Sigmoid colon (tissue), 7 donors: ENCODE results near the gene C14orf180. TPM values are rescaled to one million over a fixed set of nuclear protein-coding genes. Genes with fewer than 3 reads are reported as not detected.

Experiments
- DNase-seq: peaks from one replicate; pipeline ENCODE4 v3.0.0-alpha.2; 2019
- H3K27ac ChIP-seq, 4 donors: fragments of 200-600 bp; sonication (generic); one replicate each; pipeline ENCODE4 v1.5.1; 2016 to 2019; ENCODE audit warnings: mild to moderate bottlenecking in 1 of 4
- H3K27me3 ChIP-seq, 3 donors: fragments of 200-600 bp; sonication (generic); one replicate each; pipeline ENCODE4 v1.5.1; 2019; ENCODE audit warnings: mild to moderate bottlenecking in 1 of 3
- H3K36me3 ChIP-seq, 4 donors: fragments of 200-600 bp; sonication (generic); one replicate each; pipeline ENCODE4 v1.5.1; 2016 to 2019
- H3K4me1 ChIP-seq, 4 donors: fragments of 200-600 bp; sonication (generic); one replicate each; pipeline ENCODE4 v1.5.1; 2017 to 2019
- H3K4me3 ChIP-seq, 4 donors: fragments of 200-600 bp; sonication (generic); one replicate each; pipeline ENCODE4 v1.5.1; 2017 to 2019; ENCODE audit warnings: mild to moderate bottlenecking in 2 of 4, moderate library complexity in 1 of 4
- H3K9me3 ChIP-seq, 4 donors: fragments of 200-600 bp in 3 of 4; sonication (generic) in 3 of 4; one replicate each; pipeline versions ENCODE4 v1.5.1 to v1.6.1; 2013 to 2019
- EP300 ChIP-seq, 4 donors: sonication (generic); formaldehyde crosslinking; IDR thresholded peaks; one replicate each; pipeline ENCODE4 v1.6.1; 2017; ENCODE audit warnings: antibody characterized with exemption in 4 of 4
- POLR2A ChIP-seq, 2 donors: fragments of 450-650 bp; IDR thresholded peaks; one replicate each; pipeline ENCODE4 v1.6.1; 2016; ENCODE audit warnings: antibody characterized with exemption in 2 of 2, mild to moderate bottlenecking in 2 of 2, moderate library complexity in 2 of 2
- POLR2AphosphoS5 ChIP-seq, 4 donors: sonication (generic); formaldehyde crosslinking; IDR thresholded peaks; one replicate each; pipeline ENCODE4 v1.6.1; 2017; ENCODE audit warnings: antibody characterized with exemption in 4 of 4
- WGBS, 2 donors: extraction: QIAGEN DNeasy Blood & Tissue Kit; methylation state at CpG; one replicate each; pipeline ENCODE4 v1.1.7; 2013; 5-methylcytosine and 5-hydroxymethylcytosine counted together
- intact Hi-C: fragments of 100-400 bp; cut with DNase I; formaldehyde crosslinking; loops from one replicate; pipeline ENCODE4 v1.15.1; 2023
- polyA plus RNA-seq, 3 donors: library from polyadenylated mRNA; stranded (reverse); fragments of 200-250 nt; gene quantifications; one replicate each; pipeline ENCODE4 v1.2.3, GENCODE V29; 2013
- total RNA-seq, 4 donors: library from RNA; depleted of rRNA; stranded (reverse); fragments of >200 nt; gene quantifications; one replicate each; pipeline ENCODE4 v1.1.0, GENCODE V29; 2016
- TF ChIP-seq, protein P1 (sequence below), 4 experiments: fragments of 450-650 bp in 3 of 4; fragments of 200-600 bp in 1 of 4; IDR thresholded peaks; one replicate each; pipeline ENCODE4 v1.5.1; 2016 to 2019; ENCODE audit warnings: antibody characterized with exemption in 4 of 4, mild to moderate bottlenecking in 3 of 4, moderate library complexity in 2 of 4
- donor health status: healthy with polysubstance abuse.
- donor health status: Bipolar disorder and iron deficiency.
- donor health status: healthy.

The C14orf180 gene
- total and polyA plus RNA-seq, 7 donors, result 0.16 to 5.0 (median 0.58) TPM; not detected in 1

DNA sequence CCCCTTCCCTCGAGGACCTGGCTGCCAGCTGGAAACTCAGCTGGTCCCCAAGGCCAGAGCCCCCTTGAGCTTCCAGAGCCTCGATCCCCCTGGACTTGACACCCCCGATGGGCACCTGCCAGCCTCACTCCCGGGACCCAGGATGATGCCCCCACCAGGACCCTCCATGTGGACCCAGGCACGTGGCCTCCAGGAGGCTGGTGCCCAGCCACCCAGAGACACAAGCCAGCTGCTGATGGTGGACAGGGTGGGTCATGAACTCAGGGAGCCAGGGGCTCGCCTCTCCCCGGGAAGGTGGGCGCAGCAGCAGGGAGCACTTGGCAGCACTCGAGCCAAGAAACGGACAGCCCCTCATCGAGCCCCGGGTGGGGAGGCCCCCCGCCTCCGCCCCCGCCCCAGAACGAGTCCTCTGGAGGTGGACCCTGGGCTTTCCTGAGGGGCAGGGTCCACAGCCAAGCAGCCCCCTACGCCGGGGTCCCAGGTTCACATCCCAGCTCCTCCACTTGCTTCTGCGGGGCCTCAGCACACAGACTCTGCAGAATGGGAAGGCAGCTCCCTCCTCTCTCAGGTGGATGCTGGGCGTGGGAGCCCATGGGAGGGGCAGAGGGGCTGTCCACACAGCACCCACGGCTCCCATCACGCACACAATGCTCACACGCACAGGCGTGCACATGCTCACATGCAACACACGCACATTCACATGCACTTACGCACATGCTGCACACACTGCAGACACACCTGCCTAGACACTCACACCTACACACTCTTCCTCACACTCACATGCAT, 12.1 kb downstream of the C14orf180 start:
- intact Hi-C loops, result no loop called here
- TF ChIP-seq, protein P1, sequence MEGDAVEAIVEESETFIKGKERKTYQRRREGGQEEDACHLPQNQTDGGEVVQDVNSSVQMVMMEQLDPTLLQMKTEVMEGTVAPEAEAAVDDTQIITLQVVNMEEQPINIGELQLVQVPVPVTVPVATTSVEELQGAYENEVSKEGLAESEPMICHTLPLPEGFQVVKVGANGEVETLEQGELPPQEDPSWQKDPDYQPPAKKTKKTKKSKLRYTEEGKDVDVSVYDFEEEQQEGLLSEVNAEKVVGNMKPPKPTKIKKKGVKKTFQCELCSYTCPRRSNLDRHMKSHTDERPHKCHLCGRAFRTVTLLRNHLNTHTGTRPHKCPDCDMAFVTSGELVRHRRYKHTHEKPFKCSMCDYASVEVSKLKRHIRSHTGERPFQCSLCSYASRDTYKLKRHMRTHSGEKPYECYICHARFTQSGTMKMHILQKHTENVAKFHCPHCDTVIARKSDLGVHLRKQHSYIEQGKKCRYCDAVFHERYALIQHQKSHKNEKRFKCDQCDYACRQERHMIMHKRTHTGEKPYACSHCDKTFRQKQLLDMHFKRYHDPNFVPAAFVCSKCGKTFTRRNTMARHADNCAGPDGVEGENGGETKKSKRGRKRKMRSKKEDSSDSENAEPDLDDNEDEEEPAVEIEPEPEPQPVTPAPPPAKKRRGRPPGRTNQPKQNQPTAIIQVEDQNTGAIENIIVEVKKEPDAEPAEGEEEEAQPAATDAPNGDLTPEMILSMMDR (IDR thresholded peaks at IDR 0.05), result no peak
- TF ChIP-seq EP300 (IDR thresholded peaks at IDR 0.05) (no peak), POLR2A (IDR thresholded peaks at IDR 0.05) (no peak), POLR2AphosphoS5 (IDR thresholded peaks at IDR 0.05) (no peak)
- DNase-seq, result no peak
- Histone ChIP-seq H3K4me1 (no peaks in the 10 kb centered on the region), H3K4me3 (no peak overlapping the region), H3K36me3 (no peaks in the 10 kb centered on the region), H3K9me3 (no peaks in the 10 kb centered on the region), H3K27ac (no peak overlapping the region), H3K27me3 (peaks cover 0 to 9% (median under 1%) of the 10 kb centered on the region in 3 donors)
- 73 to 86% methylated on average over 26 of the region's 26 CpGs for WGBS, 2 donors

DNA sequence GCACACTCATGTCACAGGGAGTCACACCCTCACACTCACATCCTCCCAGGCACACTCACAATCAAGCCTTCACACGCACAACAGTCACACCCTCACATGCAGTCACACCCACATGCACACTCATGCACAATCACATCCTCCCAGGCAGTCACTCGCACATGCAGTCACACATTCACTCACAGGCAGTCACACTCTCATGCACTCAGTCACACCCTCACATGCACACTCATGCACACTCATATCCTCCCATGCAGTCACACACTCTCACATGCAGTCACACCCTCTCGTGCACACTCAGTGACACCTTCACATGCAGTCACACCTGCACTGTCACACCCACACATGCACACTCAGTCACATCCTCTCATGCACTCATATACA, 12.7 kb downstream of the C14orf180 start:
- Histone ChIP-seq H3K9me3 (no peaks in the 10 kb centered on the region), H3K4me3 (no peak overlapping the region), H3K36me3 (no peaks in the 10 kb centered on the region), H3K27me3 (peaks cover 0 to 10% (median 5%) of the 10 kb centered on the region in 3 donors), H3K4me1 (no peaks in the 10 kb centered on the region), H3K27ac (no peak overlapping the region)
- TF ChIP-seq EP300 (IDR thresholded peaks at IDR 0.05) (no peak), POLR2A (IDR thresholded peaks at IDR 0.05) (no peak), POLR2AphosphoS5 (IDR thresholded peaks at IDR 0.05) (no peak)
- TF ChIP-seq, protein P1 (IDR thresholded peaks at IDR 0.05), result no peak
- DNase-seq, result no peak
- 49 to 78% methylated on average over 3 of the region's 3 CpGs for WGBS, 2 donors
- intact Hi-C loops, result no loop called here

DNA sequence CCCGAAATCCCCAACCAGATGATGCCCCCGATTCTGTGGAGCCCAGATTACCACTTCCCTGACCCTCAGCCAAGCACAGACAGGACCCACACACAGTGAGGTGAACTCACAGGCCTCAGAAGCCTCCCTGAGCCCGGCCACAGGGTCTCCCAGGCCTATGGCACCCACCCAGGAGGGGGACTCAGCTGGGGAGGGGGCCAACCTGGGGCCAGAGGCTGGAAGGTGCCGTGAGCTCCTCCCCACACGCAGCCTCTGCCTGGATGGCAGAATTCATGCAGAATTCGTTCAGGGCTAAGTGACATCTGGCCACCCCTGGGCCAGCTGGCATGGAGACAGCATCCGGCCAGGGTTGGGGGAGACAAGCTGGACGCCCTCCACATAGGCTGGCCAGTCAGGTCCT, 13.2 kb downstream of the C14orf180 start:
- no peaks in the 10 kb centered on the region for H3K9me3 ChIP-seq
- TF ChIP-seq EP300 (IDR thresholded peaks at IDR 0.05) (no peak), POLR2AphosphoS5 (IDR thresholded peaks at IDR 0.05) (no peak), POLR2A (IDR thresholded peaks at IDR 0.05) (no peak)
- TF ChIP-seq, protein P1 (IDR thresholded peaks at IDR 0.05), result no peak
- WGBS, 2 donors, result 65 to 78% methylated on average over 8 of the region's 8 CpGs
- no peak overlapping the region for H3K27ac ChIP-seq
- H3K36me3 ChIP-seq, result no peaks in the 10 kb centered on the region
- no peak for DNase-seq
- intact Hi-C loops, result no loop called here
- no peaks in the 10 kb centered on the region for H3K4me1 ChIP-seq
- H3K4me3 ChIP-seq, result no peak overlapping the region
- peaks cover 0 to 10% (median 5%) of the 10 kb centered on the region in 3 donors for H3K27me3 ChIP-seq

DNA sequence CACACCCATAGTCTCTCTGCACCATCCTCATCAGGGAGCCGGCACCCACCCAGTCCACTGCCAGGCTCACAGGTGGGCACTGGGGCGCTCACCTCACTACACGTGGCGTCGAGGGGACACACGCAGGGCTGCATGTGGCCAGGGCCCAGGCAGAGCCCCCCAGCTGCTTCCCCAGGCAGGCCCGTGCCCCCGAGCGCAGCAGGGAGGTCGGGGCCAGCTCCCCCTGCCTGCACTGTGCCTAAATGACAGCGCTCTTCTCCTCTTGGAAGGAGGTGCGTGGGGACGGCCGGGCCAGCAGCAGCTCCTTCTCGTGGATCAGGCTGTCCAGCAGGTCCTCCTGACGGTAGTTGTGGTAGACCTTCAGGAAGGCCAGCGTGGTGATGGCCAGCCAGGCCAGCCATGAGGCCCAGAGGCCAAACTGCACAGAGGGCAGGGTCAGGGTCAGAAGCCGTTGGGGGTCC, 13.7 kb downstream of the C14orf180 start:
- intact Hi-C loops, result no loop called here
- 72 to 79% methylated on average over 18 of the region's 18 CpGs for WGBS, 2 donors
- no peak overlapping the region for H3K4me3 ChIP-seq
- no peak overlapping the region for H3K27ac ChIP-seq
- TF ChIP-seq POLR2A (IDR thresholded peaks at IDR 0.05), result no peak
- TF ChIP-seq, protein P1 (IDR thresholded peaks at IDR 0.05), result no peak
- TF ChIP-seq POLR2AphosphoS5 (IDR thresholded peaks at IDR 0.05), result no peak
- TF ChIP-seq EP300 (IDR thresholded peaks at IDR 0.05), result no peak
- no peaks in the 10 kb centered on the region for H3K36me3 ChIP-seq
- H3K27me3 ChIP-seq, result peaks cover 0 to 10% (median 5%) of the 10 kb centered on the region in 3 donors
- H3K9me3 ChIP-seq, result no peaks in the 10 kb centered on the region
- DNase-seq, result no peak
- no peaks in the 10 kb centered on the region for H3K4me1 ChIP-seq
